H1 (cell line): ENCODE results near the gene APBA3. TPM values are rescaled to one million over a fixed set of nuclear protein-coding genes. Genes with fewer than 3 reads are reported as not detected.

Source experiments
- CTCF ChIA-PET: fragments of 300-600 bp; sonication (Branson Sonifier 250); formaldehyde crosslinking; loops from one replicate; lab custom pipeline; 2021; ENCODE audit not compliant: partially characterized antibody; lab: Charles Lee
- POLR2A ChIA-PET: fragments of 300-600 bp; sonication (Branson Sonifier 250); formaldehyde crosslinking; loops from one replicate; lab custom pipeline; 2021; ENCODE audit warnings: inconsistent platforms; ENCODE audit not compliant: partially characterized antibody; lab: Charles Lee
- DNase-seq, 2 experiments: peaks; one replicate each; pipeline versions ENCODE4 v3.0.0 to v3.0.0-alpha.2; 2010 to 2022; ENCODE audit warnings: low spot score in 2 of 2, low read depth in 1 of 2, mixed read lengths in 1 of 2
- FAIRE-seq: peaks from 2 replicates; lab custom pipeline; 2011; peaks lifted over from hg19 to GRCh38; lab: Jason Lieb, UNC
- H2AFZ ChIP-seq: 2 replicates; pipeline ENCODE4 v1.8.1; 2012; ENCODE audit warnings: low read length, inconsistent platforms
- H2AK5ac ChIP-seq: 2 replicates; pipeline ENCODE4 v1.6.1; 2013; ENCODE audit warnings: low read depth, low read length
- H2BK120ac ChIP-seq: replicated peaks from 2 replicates; pipeline ENCODE3; 2013; ENCODE audit warnings: low read depth, low read length, inconsistent platforms
- H2BK12ac ChIP-seq: 2 replicates; pipeline ENCODE4 v1.6.1; 2013; ENCODE audit warnings: low read depth, low read length
- H2BK15ac ChIP-seq: 2 replicates; pipeline ENCODE4 v1.6.1; 2013; ENCODE audit warnings: low read length
- H2BK20ac ChIP-seq: 2 replicates; pipeline ENCODE4 v1.6.1; 2013; ENCODE audit warnings: low read length
- H2BK5ac ChIP-seq: 2 replicates; pipeline ENCODE4 v1.6.1; 2013; ENCODE audit warnings: low read depth, low read length
- H3K14ac ChIP-seq: 2 replicates; pipeline ENCODE4 v1.6.1; 2013; ENCODE audit warnings: inconsistent platforms; ENCODE audit not compliant: insufficient read length
- H3K18ac ChIP-seq: 2 replicates; pipeline ENCODE4 v1.6.1; 2013; ENCODE audit warnings: low read length; ENCODE audit errors: extremely low read depth
- H3K23ac ChIP-seq: 2 replicates; pipeline ENCODE4 v1.6.1; 2013; ENCODE audit warnings: inconsistent platforms; ENCODE audit not compliant: insufficient read length
- H3K23me2 ChIP-seq: 2 replicates; pipeline ENCODE4 v1.6.1; 2013; ENCODE audit warnings: low read depth, low read length
- H3K27ac ChIP-seq: 2 replicates; pipeline ENCODE4 v1.6.1; 2011; ENCODE audit warnings: low read depth, low read length, inconsistent platforms
- H3K27me3 ChIP-seq, 4 experiments: replicated peaks in 1 of 4; 1 replicate in 1 of 4; 2 replicates in 3 of 4; pipeline versions ENCODE4 v1.6.1 to v1.8.1; 2011 to 2013; ENCODE audit warnings: low read length in 3 of 4, mild to moderate bottlenecking in 3 of 4, inconsistent platforms in 2 of 4, mixed read lengths in 2 of 4, moderate library complexity in 1 of 4; ENCODE audit not compliant: control insufficient read depth in 3 of 4, insufficient read depth in 3 of 4; ENCODE audit errors: extremely low read depth in 1 of 4
- H3K36me3 ChIP-seq, 4 experiments: 2 replicates each; pipeline versions ENCODE4 v1.6.1 to v1.8.1; 2011 to 2013; ENCODE audit warnings: mild to moderate bottlenecking in 4 of 4, low read length in 3 of 4, moderate library complexity in 2 of 4, control low read depth in 1 of 4, inconsistent platforms in 1 of 4; ENCODE audit not compliant: insufficient read depth in 4 of 4, control insufficient read depth in 2 of 4
- H3K4ac ChIP-seq: replicated peaks from 2 replicates; pipeline ENCODE3; 2013; ENCODE audit warnings: low read length, low read depth, mixed read lengths, inconsistent platforms; ENCODE audit not compliant: insufficient read length
- H3K4me1 ChIP-seq, 4 experiments: replicated peaks in 1 of 4; 1 replicate in 1 of 4; 2 replicates in 3 of 4; pipeline versions ENCODE4 v1.6.1 to v1.8.1; 2011 to 2013; ENCODE audit warnings: low read length in 3 of 4, inconsistent platforms in 2 of 4, mixed read lengths in 1 of 4; ENCODE audit not compliant: insufficient read depth in 4 of 4, control insufficient read depth in 3 of 4
- H3K4me2 ChIP-seq, 2 experiments: 2 replicates each; pipeline versions ENCODE4 v1.6.1 to v1.8.1; 2011 to 2013; ENCODE audit warnings: low read depth in 2 of 2, low read length in 2 of 2, control low read depth in 1 of 2, inconsistent platforms in 1 of 2, mild to moderate bottlenecking in 1 of 2; ENCODE audit not compliant: insufficient read depth in 1 of 2
- H3K4me3 ChIP-seq, 4 experiments: fragments of 200-600, 300-600 bp in 1 of 4; sonication (generic), shearing (Covaris generic), sonication (Bioruptor Twin) in 1 of 4; 2 replicates each; pipeline versions ENCODE4 v1.5.1 to v1.8.1; 2011 to 2016; ENCODE audit warnings: low read length in 4 of 4, low read depth in 3 of 4, control low read depth in 2 of 4, inconsistent platforms in 2 of 4, mild to moderate bottlenecking in 2 of 4, mixed read lengths in 1 of 4, moderate library complexity in 1 of 4; ENCODE audit not compliant: insufficient read depth in 2 of 4; ENCODE audit errors: extremely low read depth in 1 of 4
- H3K56ac ChIP-seq: replicated peaks from 2 replicates; pipeline ENCODE3; 2013; ENCODE audit warnings: low read depth, mild to moderate bottlenecking, mixed read lengths, low read length, inconsistent platforms; ENCODE audit not compliant: insufficient read length
- H3K79me1 ChIP-seq: 2 replicates; pipeline ENCODE4 v1.6.1; 2013; ENCODE audit warnings: low read depth, low read length, control low read depth
- H3K79me2 ChIP-seq, 2 experiments: 2 replicates each; pipeline versions ENCODE4 v1.6.1 to v1.8.1; 2012 to 2013; ENCODE audit warnings: low read length in 2 of 2, mild to moderate bottlenecking in 2 of 2, inconsistent platforms in 1 of 2; ENCODE audit not compliant: insufficient read depth in 2 of 2, control insufficient read depth in 1 of 2
- H3K9ac ChIP-seq, 4 experiments: replicated peaks in 1 of 4; 1 replicate in 1 of 4; 2 replicates in 3 of 4; pipeline versions ENCODE4 v1.6.1 to v1.8.1; 2011 to 2013; ENCODE audit warnings: low read depth in 3 of 4, low read length in 3 of 4, control low read depth in 2 of 4, mild to moderate bottlenecking in 2 of 4, moderate library complexity in 2 of 4, inconsistent platforms in 1 of 4; ENCODE audit errors: extremely low read depth in 1 of 4
- H3K9me3 ChIP-seq, 2 experiments: 2 replicates each; pipeline versions ENCODE4 v1.6.1 to v1.8.1; 2012 to 2013; ENCODE audit warnings: mild to moderate bottlenecking in 2 of 2, moderate library complexity in 2 of 2, control low read depth in 1 of 2, inconsistent platforms in 1 of 2, low read depth in 1 of 2, low read length in 1 of 2, mixed read lengths in 1 of 2; ENCODE audit not compliant: insufficient read depth in 2 of 2
- H4K20me1 ChIP-seq, 2 experiments: replicated peaks in 1 of 2; 2 replicates each; pipeline versions ENCODE3 to v1.8.1; 2011 to 2013; ENCODE audit warnings: inconsistent platforms in 2 of 2, low read length in 2 of 2, mild to moderate bottlenecking in 1 of 2; ENCODE audit not compliant: insufficient read depth in 2 of 2, control insufficient read depth in 1 of 2
- H4K5ac ChIP-seq: 2 replicates; pipeline ENCODE4 v1.6.1; 2013; ENCODE audit warnings: low read length, low read depth, mixed read lengths, inconsistent platforms; ENCODE audit not compliant: insufficient read length
- H4K8ac ChIP-seq: 2 replicates; pipeline ENCODE4 v1.8.0; 2013; ENCODE audit warnings: mild to moderate bottlenecking, moderate library complexity, low read length, inconsistent platforms; ENCODE audit not compliant: insufficient read depth; ENCODE audit errors: extremely low read depth
- H4K91ac ChIP-seq: replicated peaks from 2 replicates; pipeline ENCODE3; 2013; ENCODE audit warnings: low read length, mixed read lengths, inconsistent platforms; ENCODE audit not compliant: insufficient read length
- CBX8 ChIP-seq: fragments of 300-800, 300-1000 bp; sonication (generic); IDR thresholded peaks from 2 replicates; pipeline ENCODE4 v1.7.1; 2016; ENCODE audit warnings: low read depth, low read length, borderline replicate concordance
- CEBPB ChIP-seq: IDR thresholded peaks from 2 replicates; pipeline ENCODE4 v1.6.1; 2012; ENCODE audit warnings: low read depth, low read length
- NRF1 ChIP-seq: IDR thresholded peaks from 2 replicates; pipeline ENCODE4 v1.6.1; 2011; ENCODE audit warnings: mild to moderate bottlenecking, low read depth, low read length, improper control_type of control experiment
- RXRA ChIP-seq: IDR thresholded peaks from 2 replicates; pipeline ENCODE4 v1.6.1; 2011; ENCODE audit warnings: low read depth, mild to moderate bottlenecking, low read length, moderate library complexity; ENCODE audit not compliant: insufficient read depth
- SIX5 ChIP-seq: IDR thresholded peaks from 2 replicates; pipeline ENCODE4 v1.6.1; 2011; ENCODE audit warnings: mild to moderate bottlenecking, low read depth, low read length
- SP4 ChIP-seq: IDR thresholded peaks from 2 replicates; pipeline ENCODE4 v1.6.1; 2012; ENCODE audit warnings: low read length, inconsistent platforms
- WGBS, 2 experiments: shearing (Covaris generic) in 1 of 2; methylation state at CpG; one replicate each; pipeline versions ENCODE4 v1.1.6 to v1.1.7; 2013 to 2015; ENCODE audit warnings: low lambda C conversion rate in 2 of 2, mixed read lengths in 2 of 2, inconsistent platforms in 1 of 2, low coverage in 1 of 2, missing lambda C conversion rate in 1 of 2; ENCODE audit not compliant: insufficient replicate concordance in 2 of 2, insufficient coverage in 1 of 2, insufficient read length in 1 of 2; ENCODE audit errors: extremely low coverage in 1 of 2, missing lambda C conversion rate in 1 of 2; 5-methylcytosine and 5-hydroxymethylcytosine counted together
- polyA plus RNA-seq, 7 experiments: library from polyadenylated mRNA; depleted of rRNA in 3 of 7; stranded (reverse) in 5 of 7; unstranded in 2 of 7; fragments of >200 nt in 5 of 7; fragments of 200-250 nt in 2 of 7; gene quantifications; 1 replicate in 5 of 7; 2 replicates in 1 of 7; 4 replicates in 1 of 7; pipeline versions ENCODE4 v1.2.1 to v1.2.3, GENCODE V29; 2011 to 2013; ENCODE audit warnings: missing spikeins in 2 of 7, mixed read lengths in 2 of 7
- total RNA-seq: library from RNA; stranded (reverse); fragmentation: NEBNext Ultra II Directional; extraction: Animal tissue kit (Norgen Biotek cat#: 25700); gene quantifications from 2 replicates; pipeline ENCODE4 v1.2.1, GENCODE V29; 2021

Gene APBA3
- total and polyA plus RNA-seq, 2 of the 8 experiments (the other 6 are each of a cell fraction or from before 2014, with no cell fraction given) = 21.4 to 36.9 TPM

GRCh38 chr19:3784607-3785450, 23.3 kb upstream of the APBA3 start:
- Histone ChIP-seq H4K20me1 (no peaks in the 10 kb centered on the region), H3K23me2 (peaks cover 7% of the 10 kb centered on the region; the same call in 1 of the 2 replicates), H3K4me3 (peak overlapping the region; percentile 48 to 95 (median 66); a peak in 4 of 8 replicates), H2BK120ac (no peak overlapping the region), H4K91ac (no peak overlapping the region), H3K56ac (no peak overlapping the region), H3K4me1 (peaks cover 0 to 9% (median 1%) of the 10 kb centered on the region in 4 experiments; a peak in 3 of 7 replicates), H4K5ac (no peak overlapping the region), H3K9ac (no peak overlapping the region), H2BK15ac (no peak overlapping the region), H3K36me3 (peaks cover 0 to 14% (median 3%) of the 10 kb centered on the region in 4 experiments; a peak in 2 of 8 replicates), H2AFZ (no peak overlapping the region), H2BK5ac (no peak overlapping the region; the same call in 1 of the 2 replicates), H2AK5ac (no peak overlapping the region), H3K79me2 (no peaks in the 10 kb centered on the region), H3K18ac (peak overlapping the region; percentile 0; the same call in 1 of the 2 replicates), H2BK12ac (peak overlapping the region; percentile 80; the same call in 1 of the 2 replicates), H3K4me2 (peak overlapping the region; percentile 73 to 74), H3K4ac (no peak overlapping the region), H3K79me1 (no peaks in the 10 kb centered on the region), H4K8ac (no peak overlapping the region), H3K27ac (no peak overlapping the region), H3K27me3 (peaks cover 0 to 17% (median 7%) of the 10 kb centered on the region in 4 experiments; a peak in 6 of 7 replicates), H3K14ac (no peak overlapping the region), H3K9me3 (peaks cover 17 to 22% of the 10 kb centered on the region in 2 experiments), H3K23ac (no peak overlapping the region), H2BK20ac (no peak overlapping the region)
- DNase-seq = peak in 1 of 2 experiments; percentile 56
- 55% methylated on average over 14 of the region's 25 CpGs; no CpG with 5 or more reads in 1 of the 2 experiments for WGBS, 2 experiments
- no peak for FAIRE-seq
- POLR2A ChIA-PET = interaction anchor here (0.8 to 4.4 kb wide), 7 partner anchors 10 to 203 kb away, joined by 3 to 19 read pairs (median 4); partner anchors contain the start of genes APBA3, EEF2, MRPL54 and NMRK2
- CTCF ChIA-PET = interaction anchor here (0.6 to 2.4 kb wide), 16 partner anchors 10 to 430 kb away, joined by 3 to 17 read pairs (median 6); partner anchors contain the start of genes MRPL54 and RAX2
- TF ChIP-seq RXRA (no peak), CBX8 (no peak), CEBPB (no peak), SP4 (no peak), NRF1 (no peak), SIX5 (no peak)
